OCI-LY3 (cell line): Measurements from ENCODE around the gene LENG8.

Experiments
- CTCF ChIP-seq: fragments of 200-600, 300-600 bp; sonication (generic); IDR thresholded peaks from 2 replicates; pipeline ENCODE4 v1.5.1; 2014; ENCODE audit warnings: antibody characterized with exemption, low read length, low read depth
- EZH2phosphoT487 ChIP-seq: fragments of 200-600 bp; shearing (Covaris generic); IDR thresholded peaks from 2 replicates; pipeline ENCODE4 v1.6.1; 2018; ENCODE audit warnings: antibody characterized with exemption, mixed run types, low read depth

- TF ChIP-seq CTCF (no peak), EZH2phosphoT487 (no peak)
Measured at GRCh38 chr19:54444737-54445136, 4.3 kb upstream of the LENG8 start.
